Measurements from ENCODE around the gene BANK1. TPM values are rescaled to one million over a fixed set of nuclear protein-coding genes. Genes with fewer than 3 reads are reported as not detected.
A peak's percentile ranks its signal among the peaks of the same experiment; 100 is the strongest.

BANK1 gene
- polyA plus RNA-seq, 4 donors, result 0.27 to 3.0 (median 1.1) TPM

DNA sequence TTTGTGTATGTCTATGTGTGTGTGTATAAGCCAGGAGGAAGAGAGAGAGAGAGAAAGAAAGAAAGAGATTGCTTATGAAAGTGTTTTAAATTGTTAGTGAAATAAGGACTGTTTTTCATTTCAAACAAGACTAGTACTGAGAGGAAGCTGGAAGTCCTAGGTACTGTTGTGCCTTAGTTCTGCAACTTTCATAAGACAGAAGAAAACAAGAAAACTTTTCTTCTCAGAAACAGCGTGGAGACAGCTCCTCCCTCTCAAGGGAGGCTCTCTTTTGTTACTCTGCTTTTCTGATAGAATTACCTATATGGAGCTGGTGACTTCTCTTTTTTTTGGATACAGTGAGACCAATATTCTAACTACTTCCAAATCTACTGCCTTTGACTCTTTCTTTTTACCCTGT is 62.5 kb downstream of the BANK1 start:
- WGBS, 3 donors, result 61 to 91% (median 80%) methylated on average over 1 of the region's 1 CpG
- no peak for DNase-seq
- no peaks in the 10 kb centered on the region for H3K36me3 ChIP-seq (ENCODE audit: control insufficient read depth in 3 of 3, insufficient read depth in 2 of 3, low read depth in 1 of 3, low read length in 3 of 3)
- no peaks in the 10 kb centered on the region for H3K9me3 ChIP-seq (ENCODE audit: control insufficient read depth in 2 of 2, insufficient read depth in 1 of 2, low read depth in 1 of 2, low read length in 1 of 2)
- FAIRE-seq, result no peak
- no peak overlapping the region for H3K4me3 ChIP-seq (ENCODE audit: low read depth in 1 of 3, low read length in 3 of 3)
- no peaks in the 10 kb centered on the region for H3K27me3 ChIP-seq (ENCODE audit: control insufficient read depth in 3 of 3, insufficient read depth in 3 of 3, low read length in 3 of 3)
- H3K27ac ChIP-seq (ENCODE audit: low read depth in 1 of 3, low read length in 2 of 3), result no peak overlapping the region
- H3K4me1 ChIP-seq (ENCODE audit: control insufficient read depth in 3 of 3, insufficient read depth in 2 of 3, low read depth in 1 of 3, low read length in 2 of 3), result no peaks in the 10 kb centered on the region

DNA sequence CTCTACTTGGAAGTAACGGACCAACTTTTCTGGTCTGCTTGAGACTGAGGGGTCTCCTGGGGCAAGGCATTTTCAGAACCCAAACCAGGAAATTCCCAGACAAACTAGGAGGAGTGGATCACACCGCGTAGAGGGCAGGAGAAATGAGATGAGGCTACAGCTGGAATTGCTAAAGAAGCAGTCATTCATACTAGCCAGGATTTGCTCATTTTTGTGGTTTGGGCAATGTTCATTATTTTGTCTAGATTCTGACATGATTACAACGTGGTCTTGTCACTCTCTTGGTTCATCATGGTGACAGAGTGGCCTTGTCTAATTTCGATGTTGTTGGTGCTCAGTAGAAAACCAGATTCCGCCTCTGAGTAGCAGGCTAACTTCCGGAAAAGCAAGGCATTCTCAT is 63.2 kb downstream of the BANK1 start:
- Histone ChIP-seq H3K36me3 (ENCODE audit: control insufficient read depth in 3 of 3, insufficient read depth in 2 of 3, low read depth in 1 of 3, low read length in 3 of 3) (no peaks in the 10 kb centered on the region), H3K9me3 (ENCODE audit: control insufficient read depth in 2 of 2, insufficient read depth in 1 of 2, low read depth in 1 of 2, low read length in 1 of 2) (no peaks in the 10 kb centered on the region), H3K4me1 (ENCODE audit: control insufficient read depth in 3 of 3, insufficient read depth in 2 of 3, low read depth in 1 of 3, low read length in 2 of 3) (no peaks in the 10 kb centered on the region), H3K27me3 (ENCODE audit: control insufficient read depth in 3 of 3, insufficient read depth in 3 of 3, low read length in 3 of 3) (no peaks in the 10 kb centered on the region), H3K4me3 (ENCODE audit: low read depth in 1 of 3, low read length in 3 of 3) (no peak overlapping the region), H3K27ac (ENCODE audit: low read depth in 1 of 3, low read length in 2 of 3) (no peak overlapping the region)
- 76 to 83% (median 80%) methylated on average over 7 of the region's 7 CpGs for WGBS, 3 donors
- FAIRE-seq (no peak), DNase-seq (no peak)

DNA sequence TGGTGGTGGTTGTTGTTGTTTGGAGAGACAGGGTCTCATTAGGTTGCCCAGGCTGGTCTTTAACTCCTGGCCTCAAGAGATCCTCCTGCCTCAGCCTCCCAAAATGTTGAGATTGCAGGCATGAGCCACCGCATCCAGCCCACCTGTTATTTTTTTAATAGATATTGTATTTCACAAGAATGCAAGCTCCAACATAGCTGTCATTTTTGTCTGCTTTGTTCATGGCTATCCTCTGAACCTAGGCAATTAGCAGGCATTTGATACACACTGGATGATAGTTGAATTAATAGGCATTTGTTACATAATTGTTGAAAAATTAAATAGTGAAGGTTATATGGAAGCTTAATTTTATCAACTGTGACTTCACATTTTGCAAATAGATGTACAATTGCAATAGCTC is 64.7 kb downstream of the BANK1 start:
- no peaks in the 10 kb centered on the region for H3K36me3 ChIP-seq (ENCODE audit: control insufficient read depth in 3 of 3, insufficient read depth in 2 of 3, low read depth in 1 of 3, low read length in 3 of 3)
- no peak overlapping the region for H3K4me3 ChIP-seq (ENCODE audit: low read depth in 1 of 3, low read length in 3 of 3)
- DNase-seq (no peak), FAIRE-seq (no peak)
- 95 to 100% (median 100%) methylated on average over 1 of the region's 1 CpG for WGBS, 3 donors
- H3K27ac ChIP-seq (ENCODE audit: low read depth in 1 of 3, low read length in 2 of 3), result no peak overlapping the region
- H3K27me3 ChIP-seq (ENCODE audit: control insufficient read depth in 3 of 3, insufficient read depth in 3 of 3, low read length in 3 of 3), result no peaks in the 10 kb centered on the region
- H3K4me1 ChIP-seq (ENCODE audit: control insufficient read depth in 3 of 3, insufficient read depth in 2 of 3, low read depth in 1 of 3, low read length in 2 of 3), result no peaks in the 10 kb centered on the region
- H3K9me3 ChIP-seq (ENCODE audit: control insufficient read depth in 2 of 2, insufficient read depth in 1 of 2, low read depth in 1 of 2, low read length in 1 of 2), result no peaks in the 10 kb centered on the region

DNA sequence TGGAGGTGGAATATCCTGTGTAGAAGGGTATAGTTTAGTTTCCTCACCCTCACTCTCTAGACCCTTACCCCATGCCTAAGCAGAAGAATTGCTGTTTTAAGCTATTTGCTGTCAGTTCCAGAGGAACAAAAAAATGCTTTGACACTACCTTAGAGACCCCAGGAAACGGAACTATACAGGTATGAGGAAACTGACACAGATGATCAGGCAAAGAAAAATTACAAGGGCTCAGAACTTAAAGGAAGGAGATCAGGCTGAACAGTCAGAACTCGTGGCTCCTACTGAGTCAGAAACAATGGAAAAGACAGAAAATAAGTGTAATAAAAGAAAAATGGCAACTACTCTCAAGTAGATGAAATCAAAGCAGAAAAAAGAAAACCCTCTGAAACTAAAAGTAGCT is 65.6 kb downstream of the BANK1 start:
- Histone ChIP-seq H3K27ac (ENCODE audit: low read depth in 1 of 3, low read length in 2 of 3) (no peak overlapping the region), H3K27me3 (ENCODE audit: control insufficient read depth in 3 of 3, insufficient read depth in 3 of 3, low read length in 3 of 3) (no peaks in the 10 kb centered on the region), H3K4me3 (ENCODE audit: low read depth in 1 of 3, low read length in 3 of 3) (no peak overlapping the region), H3K9me3 (ENCODE audit: control insufficient read depth in 2 of 2, insufficient read depth in 1 of 2, low read depth in 1 of 2, low read length in 1 of 2) (no peaks in the 10 kb centered on the region), H3K36me3 (ENCODE audit: control insufficient read depth in 3 of 3, insufficient read depth in 2 of 3, low read depth in 1 of 3, low read length in 3 of 3) (no peaks in the 10 kb centered on the region), H3K4me1 (ENCODE audit: control insufficient read depth in 3 of 3, insufficient read depth in 2 of 3, low read depth in 1 of 3, low read length in 2 of 3) (no peaks in the 10 kb centered on the region)
- FAIRE-seq, result no peak
- 67 to 84% (median 82%) methylated on average over 2 of the region's 2 CpGs for WGBS, 3 donors
- no peak for DNase-seq

DNA sequence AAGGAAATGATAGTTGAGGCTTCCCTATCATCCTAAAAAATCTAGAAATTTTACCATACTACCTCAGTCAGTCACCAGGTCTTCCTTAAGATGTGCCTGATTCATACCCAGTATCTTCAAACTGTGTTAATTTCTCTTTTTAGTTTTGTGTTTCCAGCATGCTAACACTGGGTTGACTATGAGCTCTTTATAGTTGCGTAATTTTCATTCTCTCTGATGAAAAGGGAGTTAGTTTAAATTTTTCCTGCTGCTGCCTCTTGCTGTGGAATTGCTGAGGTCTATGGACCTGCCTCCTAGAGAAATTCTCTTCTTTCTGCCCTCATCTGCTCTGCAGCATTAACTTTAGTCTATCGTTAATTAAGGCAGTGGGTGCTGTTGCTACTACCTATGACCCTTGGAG is 66.6 kb downstream of the BANK1 start:
- no peaks in the 10 kb centered on the region for H3K4me1 ChIP-seq (ENCODE audit: control insufficient read depth in 3 of 3, insufficient read depth in 2 of 3, low read depth in 1 of 3, low read length in 2 of 3)
- H3K9me3 ChIP-seq (ENCODE audit: control insufficient read depth in 2 of 2, insufficient read depth in 1 of 2, low read depth in 1 of 2, low read length in 1 of 2), result no peaks in the 10 kb centered on the region
- no peak overlapping the region for H3K4me3 ChIP-seq (ENCODE audit: low read depth in 1 of 3, low read length in 3 of 3)
- DNase-seq (no peak), FAIRE-seq (no peak)
- no peaks in the 10 kb centered on the region for H3K27me3 ChIP-seq (ENCODE audit: control insufficient read depth in 3 of 3, insufficient read depth in 3 of 3, low read length in 3 of 3)
- no peak overlapping the region for H3K27ac ChIP-seq (ENCODE audit: low read depth in 1 of 3, low read length in 2 of 3)
- 87 to 99% (median 95%) methylated on average over 2 of the region's 2 CpGs for WGBS, 3 donors
- H3K36me3 ChIP-seq (ENCODE audit: control insufficient read depth in 3 of 3, insufficient read depth in 2 of 3, low read depth in 1 of 3, low read length in 3 of 3), result no peaks in the 10 kb centered on the region

DNA sequence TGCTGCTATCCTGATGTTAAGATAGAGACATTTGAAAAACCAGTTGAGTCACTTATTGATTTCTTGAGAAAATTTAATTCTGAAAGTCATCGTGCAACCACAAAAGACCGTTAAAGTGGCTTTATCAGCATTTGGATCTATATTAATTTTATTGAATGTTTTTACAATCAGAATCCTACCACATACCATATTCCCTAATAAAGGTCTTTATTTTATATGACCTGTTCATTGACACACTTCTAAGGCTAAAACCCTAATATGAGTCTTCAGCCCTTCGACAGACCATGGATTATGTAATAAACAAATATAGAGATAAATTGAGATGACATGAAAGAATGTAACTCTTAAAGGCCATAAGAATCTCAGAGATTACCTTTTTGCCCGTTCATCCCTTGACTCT is 68.1 kb downstream of the BANK1 start:
- Histone ChIP-seq H3K4me1 (ENCODE audit: control insufficient read depth in 3 of 3, insufficient read depth in 2 of 3, low read depth in 1 of 3, low read length in 2 of 3) (no peaks in the 10 kb centered on the region), H3K36me3 (ENCODE audit: control insufficient read depth in 3 of 3, insufficient read depth in 2 of 3, low read depth in 1 of 3, low read length in 3 of 3) (no peaks in the 10 kb centered on the region), H3K4me3 (ENCODE audit: low read depth in 1 of 3, low read length in 3 of 3) (no peak overlapping the region), H3K27me3 (ENCODE audit: control insufficient read depth in 3 of 3, insufficient read depth in 3 of 3, low read length in 3 of 3) (no peaks in the 10 kb centered on the region), H3K27ac (ENCODE audit: low read depth in 1 of 3, low read length in 2 of 3) (no peak overlapping the region), H3K9me3 (ENCODE audit: control insufficient read depth in 2 of 2, insufficient read depth in 1 of 2, low read depth in 1 of 2, low read length in 1 of 2) (no peaks in the 10 kb centered on the region)
- DNase-seq (no peak), FAIRE-seq (no peak)
- WGBS, 3 donors, result 73 to 79% (median 78%) methylated on average over 4 of the region's 4 CpGs

DNA sequence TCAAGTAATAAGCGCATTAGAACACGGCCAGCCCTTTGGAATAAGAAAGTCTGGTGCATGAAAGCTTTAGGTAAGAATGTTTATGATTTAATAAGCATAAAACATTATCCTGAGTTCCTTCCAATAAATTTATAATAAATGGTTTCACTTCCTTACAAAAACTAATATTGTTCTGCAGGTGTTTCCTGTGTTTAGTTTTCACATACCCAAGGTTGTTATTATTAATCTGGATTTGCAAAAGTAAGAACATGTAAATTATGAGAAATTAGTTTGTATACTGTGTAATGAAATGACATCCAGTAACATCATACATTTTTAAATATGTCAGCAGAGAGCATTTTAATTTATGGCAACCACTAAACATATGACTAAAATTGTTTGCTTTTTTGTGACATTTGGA is 72.1 kb downstream of the BANK1 start:
- no peak overlapping the region for H3K4me3 ChIP-seq (ENCODE audit: low read depth in 1 of 3, low read length in 3 of 3)
- no peaks in the 10 kb centered on the region for H3K27me3 ChIP-seq (ENCODE audit: control insufficient read depth in 3 of 3, insufficient read depth in 3 of 3, low read length in 3 of 3)
- 84 to 92% (median 86%) methylated on average over 2 of the region's 2 CpGs for WGBS, 3 donors
- FAIRE-seq (peak; percentile 84), DNase-seq (no peak)
- no peaks in the 10 kb centered on the region for H3K9me3 ChIP-seq (ENCODE audit: control insufficient read depth in 2 of 2, insufficient read depth in 1 of 2, low read depth in 1 of 2, low read length in 1 of 2)
- H3K4me1 ChIP-seq (ENCODE audit: control insufficient read depth in 3 of 3, insufficient read depth in 2 of 3, low read depth in 1 of 3, low read length in 2 of 3), result no peaks in the 10 kb centered on the region
- H3K27ac ChIP-seq (ENCODE audit: low read depth in 1 of 3, low read length in 2 of 3), result no peak overlapping the region
- no peaks in the 10 kb centered on the region for H3K36me3 ChIP-seq (ENCODE audit: control insufficient read depth in 3 of 3, insufficient read depth in 2 of 3, low read depth in 1 of 3, low read length in 3 of 3)

DNA sequence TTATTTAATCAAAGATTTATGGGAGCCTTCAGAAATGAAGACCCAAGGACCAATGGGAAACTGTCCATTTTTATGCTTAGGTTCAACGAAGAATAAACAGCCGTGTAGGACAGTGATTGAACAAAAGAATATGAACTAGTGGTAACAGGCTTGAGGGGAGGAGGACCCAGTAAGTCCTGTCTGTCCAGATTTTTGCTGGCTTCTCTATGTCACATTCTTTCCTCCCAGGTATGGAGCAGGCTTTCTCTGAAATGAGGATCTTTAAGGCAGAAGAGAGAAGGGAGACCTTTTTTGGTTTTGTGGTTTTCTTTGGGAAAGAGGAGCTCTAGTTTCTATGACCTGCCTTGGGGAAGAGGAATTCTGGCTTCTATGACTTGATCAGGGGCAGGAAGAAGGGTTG is 74.1 kb downstream of the BANK1 start:
- FAIRE-seq, result no peak
- no peak for DNase-seq
- Histone ChIP-seq H3K36me3 (ENCODE audit: control insufficient read depth in 3 of 3, insufficient read depth in 2 of 3, low read depth in 1 of 3, low read length in 3 of 3) (no peaks in the 10 kb centered on the region), H3K4me3 (ENCODE audit: low read depth in 1 of 3, low read length in 3 of 3) (no peak overlapping the region), H3K9me3 (ENCODE audit: control insufficient read depth in 2 of 2, insufficient read depth in 1 of 2, low read depth in 1 of 2, low read length in 1 of 2) (no peaks in the 10 kb centered on the region), H3K4me1 (ENCODE audit: control insufficient read depth in 3 of 3, insufficient read depth in 2 of 3, low read depth in 1 of 3, low read length in 2 of 3) (no peaks in the 10 kb centered on the region), H3K27ac (ENCODE audit: low read depth in 1 of 3, low read length in 2 of 3) (no peak overlapping the region), H3K27me3 (ENCODE audit: control insufficient read depth in 3 of 3, insufficient read depth in 3 of 3, low read length in 3 of 3) (no peaks in the 10 kb centered on the region)
- WGBS, 3 donors, result 84 to 92% (median 92%) methylated on average over 2 of the region's 2 CpGs

DNA sequence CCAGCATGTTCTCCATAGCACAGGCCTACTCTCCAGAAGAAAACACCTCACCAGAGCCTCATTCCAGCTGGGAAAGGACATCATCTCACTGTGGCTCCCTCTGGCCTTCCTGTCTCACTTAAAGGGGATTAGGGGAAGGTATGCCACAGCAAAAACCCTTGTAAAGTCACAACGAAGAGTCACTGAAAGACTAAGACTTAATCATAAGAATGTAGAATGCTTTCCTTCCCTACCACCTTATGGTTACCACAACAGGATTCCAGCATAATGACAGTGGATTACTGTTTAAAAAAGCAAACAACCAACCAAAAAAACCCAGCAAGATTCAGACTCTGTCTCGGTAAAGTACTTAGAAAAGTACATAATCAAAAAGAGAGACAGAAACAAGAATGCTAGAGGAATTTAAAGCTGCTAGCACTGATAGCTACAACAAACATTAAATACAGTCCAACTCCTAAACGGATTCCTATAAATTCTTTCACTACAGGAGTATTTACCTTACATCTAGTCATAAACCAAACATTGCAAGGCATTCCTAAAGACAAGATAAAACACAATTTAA is 75.1 kb downstream of the BANK1 start:
- Histone ChIP-seq H3K27ac (ENCODE audit: low read depth in 1 of 3, low read length in 2 of 3) (no peak overlapping the region), H3K4me3 (ENCODE audit: low read depth in 1 of 3, low read length in 3 of 3) (no peak overlapping the region), H3K36me3 (ENCODE audit: control insufficient read depth in 3 of 3, insufficient read depth in 2 of 3, low read depth in 1 of 3, low read length in 3 of 3) (no peaks in the 10 kb centered on the region), H3K4me1 (ENCODE audit: control insufficient read depth in 3 of 3, insufficient read depth in 2 of 3, low read depth in 1 of 3, low read length in 2 of 3) (no peaks in the 10 kb centered on the region), H3K27me3 (ENCODE audit: control insufficient read depth in 3 of 3, insufficient read depth in 3 of 3, low read length in 3 of 3) (no peaks in the 10 kb centered on the region), H3K9me3 (ENCODE audit: control insufficient read depth in 2 of 2, insufficient read depth in 1 of 2, low read depth in 1 of 2, low read length in 1 of 2) (no peaks in the 10 kb centered on the region)
- FAIRE-seq (no peak), DNase-seq (no peak)
- 48 to 58% (median 52%) methylated on average over 3 of the region's 3 CpGs for WGBS, 3 donors
